GM12878 (cell line): ENCODE results near the gene SHC3. TPM values are rescaled to one million over a fixed set of nuclear protein-coding genes. Genes with fewer than 3 reads are reported as not detected.

Source experiments
- ATAC-seq: fragments of 200-7000 bp; cut with Tn5 transposase; 3 replicates; pipeline ENCODE4 v1.9.1; 2020; ENCODE audit warnings: mild to moderate bottlenecking, moderate library complexity
- BruUV-seq: library from RNA; stranded (reverse); fragments of 400-500 nt; replicated peaks from 2 replicates; lab custom pipeline; 2021; lab: Mats Ljungman, UMichigan
- CTCF ChIA-PET: fragments of 300-600 bp; sonication (Branson Sonifier 250); formaldehyde crosslinking; extraction: SDS; loops from one replicate; lab custom pipeline; 2021; ENCODE audit warnings: inconsistent platforms; lab: Yijun Ruan, JAX
- POLR2A ChIA-PET: fragments of 350-600 bp; formaldehyde crosslinking; extraction: SDS; loops from one replicate; lab custom pipeline; 2021; ENCODE audit warnings: inconsistent platforms; lab: Charles Lee
- RAD21 ChIA-PET: fragments of 300-600 bp; sonication (Branson Sonifier 250); formaldehyde crosslinking; loops from one replicate; lab custom pipeline; 2023; ENCODE audit warnings: antibody characterized with exemption; ENCODE audit not compliant: unreplicated experiment; lab: Charles Lee
- SMC1A ChIA-PET: fragments of 300-600 bp; sonication (Branson Sonifier 250); formaldehyde crosslinking; loops from one replicate; lab custom pipeline; 2023; ENCODE audit not compliant: unreplicated experiment, uncharacterized antibody; lab: Charles Lee
- DNase-seq: peaks from one replicate; pipeline ENCODE4 v3.0.0-alpha.2; 2011; ENCODE audit warnings: low read depth, low spot score
- FAIRE-seq: peaks from 3 replicates; lab custom pipeline; 2011; peaks lifted over from hg19 to GRCh38; lab: Jason Lieb, UNC
- H2AFZ ChIP-seq: 2 replicates; pipeline ENCODE4 v1.6.0; 2011; ENCODE audit warnings: low read depth, low read length, control low read depth; ENCODE audit not compliant: control insufficient read depth
- H3K27ac ChIP-seq: 2 replicates; pipeline ENCODE4 v1.5.1; 2011; ENCODE audit warnings: control low read depth; ENCODE audit not compliant: control insufficient read depth, insufficient read depth
- H3K27me3 ChIP-seq, 2 experiments: replicated peaks in 1 of 2; 2 replicates each; pipeline versions ENCODE4 v1.6.0 to v1.6.1; 2011; ENCODE audit warnings: low read length in 1 of 2; ENCODE audit not compliant: control insufficient read depth in 2 of 2, insufficient read depth in 2 of 2
- H3K36me3 ChIP-seq, 2 experiments: 2 replicates each; pipeline ENCODE4 v1.5.1; 2011; ENCODE audit warnings: low read length in 1 of 2; ENCODE audit not compliant: control insufficient read depth in 2 of 2, insufficient read depth in 2 of 2
- H3K4me1 ChIP-seq: 2 replicates; pipeline ENCODE4 v1.6.1; 2011; ENCODE audit warnings: mild to moderate bottlenecking, low read length, moderate library complexity, mixed read lengths; ENCODE audit not compliant: control insufficient read depth, insufficient read depth
- H3K4me2 ChIP-seq: 2 replicates; pipeline ENCODE4 v1.6.0; 2011; ENCODE audit warnings: control low read depth; ENCODE audit not compliant: control insufficient read depth, insufficient read depth
- H3K4me3 ChIP-seq: fragments of 200-600 bp; sonication (generic); 2 replicates; pipeline ENCODE4 v1.5.1; 2016
- H3K79me2 ChIP-seq: 2 replicates; pipeline ENCODE4 v1.6.0; 2011; ENCODE audit warnings: low read length; ENCODE audit not compliant: control insufficient read depth, insufficient read depth
- H3K9ac ChIP-seq: 2 replicates; pipeline ENCODE4 v1.8.0; 2011; ENCODE audit warnings: low read length, control low read depth, mixed read lengths; ENCODE audit not compliant: control insufficient read depth, insufficient read depth
- H3K9me3 ChIP-seq: replicated peaks from 3 replicates; pipeline ENCODE4 v1.5.1; 2011; ENCODE audit warnings: mild to moderate bottlenecking, low read length; ENCODE audit not compliant: control insufficient read depth, insufficient read depth
- H4K20me1 ChIP-seq: 2 replicates; pipeline ENCODE4 v1.6.0; 2011; ENCODE audit not compliant: control insufficient read depth, insufficient read depth
- BCLAF1 ChIP-seq: fragments of 450-650 bp; IDR thresholded peaks from 2 replicates; pipeline ENCODE4 v1.6.1; 2017; ENCODE audit warnings: antibody characterized with exemption, mild to moderate bottlenecking, moderate library complexity
- JUND ChIP-seq: IDR thresholded peaks from 2 replicates; pipeline ENCODE4 v1.6.1; 2012; ENCODE audit warnings: low read depth, mild to moderate bottlenecking, low read length, improper control_type of control experiment, moderate library complexity
- RFX5 ChIP-seq: IDR thresholded peaks from 2 replicates; pipeline ENCODE4 v1.6.1; 2011; ENCODE audit warnings: low read depth, low read length, improper control_type of control experiment
- WRNIP1 ChIP-seq: IDR thresholded peaks from 2 replicates; pipeline ENCODE4 v1.6.1; 2011; ENCODE audit warnings: low read depth, low read length, improper control_type of control experiment, borderline replicate concordance
- WGBS: methylation state at CpG from one replicate; pipeline ENCODE4 v1.1.6; 2016; ENCODE audit warnings: low lambda C conversion rate; ENCODE audit not compliant: insufficient replicate concordance, insufficient coverage; ENCODE audit errors: missing lambda C conversion rate; 5-methylcytosine and 5-hydroxymethylcytosine counted together
- in situ Hi-C: fragments of 300-500 bp; cut with MboI; formaldehyde crosslinking; loops from 9 replicates; pipeline ENCODE4 v1.14.3; 2018; ENCODE audit warnings: mixed read lengths
- intact Hi-C: fragments of 100-400 bp; cut with micrococcal nuclease; formaldehyde crosslinking; loops from one replicate; pipeline ENCODE4 v1.14.2; 2022; ENCODE audit not compliant: unreplicated experiment
- polyA plus RNA-seq, 11 experiments: library from polyadenylated mRNA; depleted of rRNA in 4 of 11; unstranded in 6 of 11; stranded (reverse) in 5 of 11; fragments of >200 nt; fragmentation: Nextera tagmentation in 4 of 11; fragmentation: Illumina TruSeq in 1 of 11; extraction: Ambion mirVana in 4 of 11; extraction: Trizol in 1 of 11; gene quantifications; 1 replicate in 1 of 11; 2 replicates in 10 of 11; pipeline versions ENCODE4 v1.2.1 to v1.2.3, GENCODE V29; 2011 to 2016; ENCODE audit warnings: inconsistent platforms in 2 of 11, missing spikeins in 2 of 11, low read depth in 1 of 11
- total RNA-seq, 4 experiments: library from RNA; depleted of rRNA in 3 of 4; stranded (reverse); fragments of >200 nt in 3 of 4; fragmentation: Illumina TruSeq in 1 of 4; extraction: Trizol in 1 of 4; gene quantifications; 2 replicates each; pipeline versions ENCODE4 v1.2.1 to v1.2.3, GENCODE V29; 2013 to 2021

SHC3 gene
- total and polyA plus RNA-seq, 10 of the 15 experiments (the other 5 are each of a cell fraction or from before 2014, with no cell fraction given): 0.01 to 0.06 TPM; not detected in 8

- CTCF ChIA-PET: no interaction called here
- no peak for ATAC-seq
- Histone ChIP-seq H3K79me2 (no peaks in the 10 kb centered on the region), H3K4me3 (no peak overlapping the region), H4K20me1 (no peaks in the 10 kb centered on the region), H3K27me3 (no peaks in the 10 kb centered on the region), H3K9me3 (no peaks in the 10 kb centered on the region), H3K9ac (no peak overlapping the region), H3K36me3 (no peaks in the 10 kb centered on the region), H3K27ac (no peak overlapping the region), H2AFZ (no peak overlapping the region), H3K4me1 (no peaks in the 10 kb centered on the region), H3K4me2 (no peak overlapping the region)
- TF ChIP-seq RFX5 (no peak), WRNIP1 (no peak), BCLAF1 (no peak), JUND (no peak)
- intact Hi-C loops (no loop called here), in situ Hi-C loops (no loop called here)
- POLR2A ChIA-PET: no interaction called here
- FAIRE-seq: no peak
- WGBS: 7% methylated on average over 5 of the region's 5 CpGs
- RAD21 ChIA-PET: no interaction called here
- DNase-seq: no peak
- BruUV-seq: no TSS peak
- SMC1A ChIA-PET: no interaction called here
Observed at GRCh38 chr9:89195131-89195797, 16.6 kb upstream of the SHC3 start.
